ENCODE measurements around the gene MFAP4.

MFAP4 gene

GRCh38 chr17:19385521-19385983 lies 1.4 kb downstream of the MFAP4 start:
- no peak for DNase-seq (ENCODE audit: low read depth in 2 of 2)

GRCh38 chr17:19384723-19385391 lies 2.1 kb downstream of the MFAP4 start:
- DNase-seq (ENCODE audit: low read depth in 2 of 2) = no peak

- DNase-seq (ENCODE audit: low read depth in 2 of 2) = no peak
Observed at GRCh38 chr17:19383681-19384470, 3.1 kb downstream of the MFAP4 start.

GRCh38 chr17:19382531-19383444 lies 4.2 kb downstream of the MFAP4 start:
- DNase-seq (ENCODE audit: low read depth in 2 of 2) = no peak

GRCh38 chr17:19381741-19382444 lies 5.1 kb downstream of the MFAP4 start:
- DNase-seq (ENCODE audit: low read depth in 2 of 2) = no peak

GRCh38 chr17:19381361-19381740 lies 5.6 kb downstream of the MFAP4 start:
- no peak for DNase-seq (ENCODE audit: low read depth in 2 of 2)

- no peak for DNase-seq (ENCODE audit: low read depth in 2 of 2)
Observed at GRCh38 chr17:19380481-19381301, 6.3 kb downstream of the MFAP4 start.

GRCh38 chr17:19379361-19380065 lies 7.5 kb downstream of the MFAP4 start:
- DNase-seq (ENCODE audit: low read depth in 2 of 2) = no peak

GRCh38 chr17:19378416-19379360 lies 8.3 kb downstream of the MFAP4 start, which contains the start of gene MAPK7:
Gene MAPK7 (plus strand): TSS chr17:19378498. CDS start chr17:19378901, 403 bp downstream.
- DNase-seq (ENCODE audit: low read depth in 2 of 2) = no peak

GRCh38 chr17:19377602-19378415 lies 9.2 kb downstream of the MFAP4 start:
- DNase-seq (ENCODE audit: low read depth in 2 of 2) = peak; percentile 86 to 95

- DNase-seq (ENCODE audit: low read depth in 2 of 2) = no peak
Observed at GRCh38 chr17:19376811-19377210, 10.2 kb downstream of the MFAP4 start.

GRCh38 chr17:19375732-19376131 lies 11.3 kb downstream of the MFAP4 start:
- no peak for DNase-seq (ENCODE audit: low read depth in 2 of 2)

GRCh38 chr17:19374136-19374535 lies 12.9 kb downstream of the MFAP4 start:
- DNase-seq (ENCODE audit: low read depth in 2 of 2) = no peak

GRCh38 chr17:19372866-19373504 lies 14.0 kb downstream of the MFAP4 start:
- DNase-seq (ENCODE audit: low read depth in 2 of 2) = no peak

- no peak for DNase-seq (ENCODE audit: low read depth in 2 of 2)
Observed at GRCh38 chr17:19372439-19372838, 14.6 kb downstream of the MFAP4 start.

- no peak for DNase-seq (ENCODE audit: low read depth in 2 of 2)
Observed at GRCh38 chr17:19372011-19372370, 15.0 kb downstream of the MFAP4 start.

- no peak for DNase-seq (ENCODE audit: low read depth in 2 of 2)
Observed at GRCh38 chr17:19371259-19372010, 15.6 kb downstream of the MFAP4 start.
